GF-D8 (cell line): ENCODE measurements around the gene TLR4.

ENCODE experiments used
- DNase-seq: peaks from one replicate; lab custom pipeline; 2025; lab: John Stamatoyannopoulos, UW

The TLR4 gene

DNA sequence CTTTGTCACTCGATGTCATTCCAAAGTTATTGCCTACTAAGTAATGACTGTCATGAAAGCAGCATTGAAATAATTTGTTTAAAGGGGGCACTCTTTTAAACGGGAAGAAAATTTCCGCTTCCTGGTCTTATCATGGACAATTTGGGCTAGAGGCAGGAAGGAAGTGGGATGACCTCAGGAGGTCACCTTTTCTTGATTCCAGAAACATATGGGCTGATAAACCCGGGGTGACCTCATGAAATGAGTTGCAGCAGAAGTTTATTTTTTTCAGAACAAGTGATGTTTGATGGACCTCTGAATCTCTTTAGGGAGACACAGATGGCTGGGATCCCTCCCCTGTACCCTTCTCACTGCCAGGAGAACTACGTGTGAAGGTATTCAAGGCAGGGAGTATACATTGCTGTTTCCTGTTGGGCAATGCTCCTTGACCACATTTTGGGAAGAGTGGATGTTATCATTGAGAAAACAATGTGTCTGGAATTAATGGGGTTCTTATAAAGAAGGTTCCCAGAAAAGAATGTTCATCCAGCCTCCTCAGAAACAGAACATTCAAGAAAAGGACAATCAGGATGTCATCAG is 11.3 kb downstream of the TLR4 start:
- DNase-seq = no peak

DNA sequence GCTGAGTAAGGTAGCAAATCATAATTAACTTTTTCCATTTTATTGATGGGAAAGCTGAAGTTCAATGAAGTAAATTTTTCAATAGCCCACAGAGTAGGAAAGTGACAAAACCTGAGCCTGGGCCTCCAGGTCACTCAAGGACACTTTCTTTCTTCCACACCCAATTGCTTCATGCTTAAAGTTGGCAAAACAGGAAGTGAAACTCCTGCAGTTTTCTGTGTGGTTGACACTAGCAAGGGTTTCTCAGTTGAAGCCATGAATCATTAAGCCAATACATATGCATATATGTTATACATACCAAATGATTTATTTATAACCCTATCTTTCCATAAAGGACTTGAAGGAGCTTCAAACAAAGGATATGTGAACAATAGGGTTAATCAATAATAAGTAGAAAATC is 13.9 kb downstream of the TLR4 start:
- DNase-seq = peak; percentile 57

DNA sequence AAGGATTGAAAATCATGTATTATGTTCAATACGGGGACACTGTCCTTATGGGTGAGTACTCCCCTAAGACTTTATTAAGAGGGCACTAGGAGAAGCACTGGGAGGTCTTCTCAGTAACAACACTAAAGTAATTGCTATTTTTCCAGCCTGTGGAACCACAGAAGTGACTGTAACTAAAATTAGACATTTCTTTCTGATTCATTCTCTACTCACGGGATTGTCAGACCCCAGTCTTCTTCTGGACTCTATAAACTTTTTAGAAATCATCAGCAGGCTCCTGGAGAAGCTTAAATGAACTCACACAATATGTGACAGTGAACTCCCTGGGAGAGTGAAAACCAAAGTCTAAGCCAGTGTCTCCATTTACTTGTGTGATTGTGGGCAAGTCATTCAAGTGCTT is 14.5 kb downstream of the TLR4 start:
- DNase-seq = no peak

DNA sequence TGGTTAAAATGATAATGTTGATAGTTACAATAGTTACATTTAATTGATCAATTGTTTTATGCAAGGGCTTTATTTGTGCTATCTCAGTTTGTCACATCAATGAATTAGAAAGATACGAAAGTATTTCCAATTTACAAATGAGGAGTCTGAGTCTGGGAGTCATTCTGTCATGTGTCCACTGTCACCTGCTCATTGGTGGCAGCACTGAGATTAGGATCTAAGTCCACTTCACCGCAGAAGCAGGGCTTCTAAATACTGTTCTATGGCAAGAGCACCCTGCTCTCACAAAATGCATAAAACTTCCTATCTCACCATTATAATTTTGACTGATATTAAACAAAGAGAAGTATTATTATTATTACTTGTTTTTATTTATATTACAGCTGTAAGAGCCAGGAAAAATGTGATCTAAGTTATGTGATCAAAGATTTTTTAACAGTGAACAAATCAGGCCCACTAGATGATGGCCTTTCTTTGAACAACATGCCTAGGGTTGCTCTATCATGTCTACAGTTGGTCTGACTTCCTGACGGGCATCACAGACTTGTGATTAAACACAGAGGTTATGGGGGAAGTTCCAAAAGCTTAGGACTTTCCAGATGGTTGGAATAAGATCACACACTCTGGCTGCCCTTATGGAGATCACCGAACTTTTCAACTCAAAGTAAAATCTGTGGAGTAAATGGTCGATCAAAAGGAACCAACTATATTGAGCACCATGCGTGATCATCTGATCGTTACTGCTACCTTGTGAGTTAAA is 15.1 kb downstream of the TLR4 start:
- no peak for DNase-seq

DNA sequence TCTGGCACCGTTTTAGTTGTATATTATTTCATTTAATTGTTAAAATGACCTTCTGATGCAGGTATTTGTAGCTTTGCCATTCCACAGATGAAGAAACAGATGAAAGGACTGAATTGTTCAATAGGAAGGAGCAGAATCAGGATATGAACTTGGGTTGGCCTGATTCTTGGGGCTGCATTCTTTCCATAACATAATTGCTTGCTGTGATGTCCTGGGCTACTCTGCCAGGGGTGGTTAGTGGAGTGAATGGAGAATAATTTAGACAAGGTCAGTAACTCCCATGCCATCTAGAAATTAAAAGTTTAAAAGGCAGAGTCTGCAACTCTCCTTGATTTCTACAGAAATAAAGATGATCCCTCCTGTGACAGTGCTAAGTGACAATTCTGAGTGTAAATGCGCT is 15.9 kb downstream of the TLR4 start:
- no peak for DNase-seq

DNA sequence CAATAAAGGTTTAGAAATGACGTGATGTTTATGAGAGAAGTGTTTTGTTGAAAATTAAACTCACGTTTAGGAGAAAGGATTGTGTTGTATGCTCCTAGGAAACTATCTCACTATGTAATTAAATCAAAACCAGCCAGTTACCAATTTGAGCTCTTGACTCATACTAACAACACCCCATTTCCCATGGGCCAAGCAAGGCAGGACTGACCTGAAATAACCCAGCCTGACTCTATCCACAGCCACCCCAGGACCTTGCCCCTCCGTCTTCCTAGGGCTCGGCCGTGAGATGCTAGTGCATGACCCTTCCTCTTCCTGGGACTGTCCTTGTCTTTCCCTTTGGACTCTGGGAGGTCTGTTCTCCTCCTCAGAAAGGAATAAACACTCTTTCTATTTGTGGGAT is 16.4 kb downstream of the TLR4 start:
- DNase-seq = no peak

DNA sequence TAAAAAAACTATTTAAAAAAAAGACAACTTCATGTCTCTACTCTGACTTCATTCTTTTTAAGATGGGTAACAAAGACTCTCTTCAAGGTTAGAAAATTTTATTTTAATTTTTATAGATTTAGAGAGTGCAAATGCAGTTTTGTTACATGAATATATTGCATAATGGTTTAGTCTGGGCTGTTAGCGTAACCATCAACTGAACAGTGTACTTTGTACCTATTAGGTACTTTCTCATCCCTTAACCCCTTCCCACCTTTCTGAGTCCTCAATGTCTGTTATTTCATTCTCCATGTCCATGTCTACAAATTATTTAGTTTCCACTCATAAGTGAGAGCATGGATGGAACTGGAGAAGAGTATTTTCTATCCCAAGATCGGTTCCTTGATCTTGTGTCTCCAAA is 16.8 kb downstream of the TLR4 start:
- no peak for DNase-seq

DNA sequence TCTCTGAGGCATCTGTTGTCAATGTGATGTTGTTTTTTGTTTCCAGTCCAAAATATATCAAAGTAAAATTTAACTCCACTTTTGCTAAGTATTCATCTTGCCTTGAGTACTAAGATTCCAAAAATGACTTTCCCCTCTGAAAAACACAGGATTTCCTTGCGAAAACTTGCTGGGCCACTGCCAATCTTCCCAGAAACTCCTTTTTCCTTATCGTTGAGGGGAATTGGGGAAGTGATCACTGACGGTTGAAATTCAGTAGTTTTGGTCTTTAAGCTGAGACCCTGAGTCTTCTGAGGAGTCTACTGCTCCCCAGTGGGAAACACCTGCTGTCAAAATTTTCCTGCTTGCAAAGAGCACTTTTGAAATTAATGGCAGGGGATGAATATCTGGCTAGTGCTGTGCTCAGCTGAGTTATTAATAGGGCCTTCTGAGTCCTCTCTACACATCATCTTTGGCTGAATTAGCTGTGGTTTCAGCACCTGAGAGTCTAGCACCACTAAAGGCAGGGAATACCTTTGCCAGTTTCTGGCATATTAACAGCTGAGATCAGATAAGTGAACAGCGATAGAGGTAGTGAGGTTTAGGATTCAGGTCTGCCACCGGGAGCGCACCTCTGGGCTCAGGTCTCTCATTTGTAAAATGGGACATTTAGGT is 18.0 kb downstream of the TLR4 start:
- DNase-seq = no peak

DNA sequence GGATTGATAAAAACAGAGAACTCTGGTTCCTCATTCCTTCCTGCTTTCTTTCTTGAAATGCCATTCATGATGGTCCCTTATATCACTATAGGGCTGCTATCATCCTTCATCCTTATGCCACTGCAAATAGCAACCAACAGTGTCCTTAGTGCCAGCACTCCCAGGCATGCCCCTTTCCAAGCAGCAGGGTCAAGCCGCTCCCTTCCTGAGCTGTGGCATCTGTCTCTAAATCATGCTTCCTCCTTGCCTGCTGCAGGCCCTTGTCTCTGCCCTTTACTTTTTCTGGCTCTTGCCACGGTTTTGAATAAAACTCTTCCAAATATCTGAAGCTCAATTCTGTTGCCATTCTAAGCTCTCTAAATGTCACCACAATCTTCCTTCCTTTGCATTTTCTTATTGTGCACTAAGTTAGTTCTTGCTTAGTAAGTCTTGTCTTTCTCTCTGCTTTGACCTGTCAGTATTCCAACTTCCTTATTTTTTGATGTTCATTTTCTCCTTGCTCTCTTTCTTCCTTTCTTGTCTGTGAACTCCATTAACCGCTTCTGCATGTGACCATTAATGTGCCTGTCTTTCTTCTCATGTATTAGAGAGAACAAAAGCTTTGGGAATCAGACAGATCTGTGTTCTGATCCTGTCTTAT is 19.9 kb downstream of the TLR4 start:
- peak; percentile 36 for DNase-seq

DNA sequence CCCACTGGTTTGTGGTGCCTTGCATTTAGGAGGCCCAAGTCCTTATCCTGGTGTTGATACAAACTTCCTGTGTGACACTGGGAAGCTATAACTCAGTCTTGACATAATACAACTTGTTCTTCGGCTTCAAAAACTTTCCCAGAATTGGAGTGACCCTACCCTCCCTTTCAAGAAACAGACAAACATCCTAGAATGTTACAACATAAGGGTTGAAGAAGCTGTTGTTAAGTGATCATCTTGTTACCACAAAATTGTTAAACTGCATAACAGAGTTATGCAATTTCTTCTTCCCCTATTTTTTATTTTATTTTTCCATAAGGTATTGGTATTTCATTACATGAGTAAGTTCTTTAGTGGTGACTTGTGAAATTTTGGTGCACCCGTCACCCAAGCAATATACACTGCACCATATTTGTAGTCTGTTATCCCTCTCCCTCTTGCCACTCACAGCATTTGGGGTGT is 21.3 kb downstream of the TLR4 start:
- peak; percentile 88 for DNase-seq

DNA sequence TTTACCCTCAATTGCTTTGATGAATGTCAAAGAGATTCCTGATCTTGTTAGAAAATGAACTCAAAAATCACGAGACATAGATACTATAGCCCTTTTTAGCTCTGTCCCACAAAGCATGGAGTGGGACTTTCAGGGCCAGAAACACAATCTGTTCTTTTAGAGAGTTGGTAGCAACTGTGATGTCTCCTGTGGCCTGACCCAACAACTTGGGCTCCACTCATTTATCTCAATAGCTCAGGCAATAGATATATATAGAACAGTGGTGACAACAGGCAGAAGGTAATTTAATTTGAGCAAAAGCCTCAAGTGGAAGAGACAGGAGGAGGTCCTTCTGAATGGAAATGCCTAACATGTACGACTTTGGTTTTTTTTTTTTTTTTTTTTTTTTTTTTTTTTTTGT is 25.2 kb downstream of the TLR4 start:
- DNase-seq = no peak

DNA sequence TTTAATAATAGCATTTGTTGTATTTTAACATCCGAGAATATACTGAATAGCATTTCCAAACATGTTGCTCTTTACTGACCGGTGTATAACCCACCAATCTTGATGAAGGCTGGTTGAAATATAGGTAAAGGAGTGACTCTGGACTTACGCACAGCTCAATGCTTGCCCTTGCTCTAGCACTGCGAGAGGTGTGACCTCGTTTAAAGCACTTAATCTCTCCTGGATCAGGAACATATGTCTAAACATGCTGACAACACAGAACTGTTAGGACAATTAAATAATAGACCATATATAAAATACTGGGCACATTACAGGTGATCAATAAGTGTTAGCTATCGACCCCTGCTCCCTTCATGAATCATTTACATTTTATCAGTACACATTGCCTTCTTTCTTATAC is 28.3 kb downstream of the TLR4 start:
- DNase-seq = no peak

DNA sequence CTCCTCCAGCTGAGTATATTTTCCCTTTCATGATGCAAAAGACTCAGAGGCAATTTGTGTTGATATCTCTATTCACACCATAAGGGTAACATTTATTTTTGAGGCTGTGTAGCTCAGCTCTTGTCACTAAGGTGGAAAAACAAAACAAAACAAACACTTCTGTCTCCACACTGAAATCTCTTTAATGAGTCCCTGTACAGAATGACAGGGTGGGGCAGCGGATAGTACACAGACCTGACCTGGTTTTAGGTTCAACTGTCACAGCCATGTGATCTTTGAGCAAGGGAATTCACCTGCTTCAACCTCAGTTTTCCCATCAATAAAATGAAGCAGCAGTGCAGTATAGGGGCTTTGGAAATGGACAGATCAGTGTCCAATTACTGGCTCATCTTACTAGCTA is 29.3 kb downstream of the TLR4 start:
- DNase-seq = no peak

DNA sequence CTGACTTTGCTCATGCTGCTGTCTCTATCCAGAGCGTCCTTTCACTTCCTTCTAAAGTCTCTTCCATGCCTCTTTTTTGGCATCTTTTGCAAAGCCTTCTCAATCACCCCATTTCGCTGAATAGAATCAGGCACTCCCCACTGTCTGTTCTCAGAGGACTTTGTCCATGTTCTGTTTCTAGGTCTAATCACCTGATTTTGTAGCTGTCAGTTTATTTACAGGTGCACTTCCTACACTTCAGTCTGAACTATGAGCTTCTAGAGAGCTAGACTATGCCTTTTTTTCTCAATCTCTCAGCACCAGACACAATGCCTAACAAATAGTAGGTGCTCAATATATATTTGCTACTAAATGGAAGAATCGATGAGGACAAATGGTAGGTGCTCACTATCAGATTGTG is 29.9 kb downstream of the TLR4 start:
- no peak for DNase-seq

DNA sequence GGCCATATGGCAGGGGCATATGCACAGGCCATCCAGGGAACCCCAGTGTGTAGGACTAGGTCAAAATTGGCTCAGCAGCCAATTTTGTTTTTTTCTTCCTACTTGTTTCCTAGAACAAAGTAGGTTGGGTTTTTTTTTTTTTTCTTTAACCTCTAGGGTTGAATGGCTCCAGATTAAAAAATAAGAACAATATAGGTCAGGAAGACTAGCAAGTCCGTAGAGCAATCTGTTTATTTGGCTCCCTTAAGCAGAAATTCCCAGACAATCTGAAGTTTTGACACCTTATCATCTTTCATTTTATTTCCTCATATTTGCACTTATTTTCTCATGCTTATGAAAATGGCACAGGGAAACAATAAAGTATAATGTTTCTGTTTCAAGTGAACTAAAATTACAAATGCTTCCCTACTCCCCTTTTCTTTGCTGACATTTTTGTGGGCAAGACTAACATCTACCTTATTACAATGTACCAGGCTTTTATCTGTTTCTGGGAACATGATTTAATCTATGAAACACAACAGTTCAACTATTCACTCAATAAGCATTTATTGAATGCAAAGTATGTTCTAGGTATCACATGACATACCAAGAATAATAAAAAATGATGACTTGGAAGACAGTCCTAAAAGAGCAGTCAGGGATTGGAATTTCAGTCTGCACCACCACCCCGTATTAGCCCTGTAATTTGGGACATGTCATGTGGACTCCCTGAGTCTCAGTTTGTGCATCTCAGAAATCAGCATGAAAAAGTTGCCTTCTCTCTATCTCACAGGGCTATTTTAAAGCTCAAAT is 30.5 kb downstream of the TLR4 start:
- DNase-seq = no peak

DNA sequence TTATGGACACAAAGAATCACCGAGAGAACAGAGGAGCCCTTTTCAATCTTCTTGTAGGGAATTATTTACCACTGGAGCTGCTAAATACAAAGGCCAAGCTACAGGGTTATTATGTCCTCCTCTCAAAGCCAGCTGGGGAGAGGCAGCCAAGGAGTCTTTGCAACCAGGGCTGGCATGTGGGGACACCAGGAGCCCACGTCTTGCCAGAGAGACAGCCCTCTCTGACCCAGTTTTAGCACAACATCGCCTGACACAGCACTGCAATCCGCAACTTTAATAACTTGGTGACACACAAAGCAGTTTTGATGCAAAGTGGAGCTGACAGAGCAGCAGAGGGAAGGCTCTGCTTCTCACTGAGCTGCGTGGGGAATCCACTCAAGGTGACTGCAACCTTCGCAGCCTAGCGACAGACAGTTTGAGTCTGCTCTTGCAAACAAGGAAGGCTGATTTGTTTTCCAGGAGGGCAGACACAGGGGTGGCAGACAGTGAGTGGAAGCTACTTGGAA is 33.6 kb downstream of the TLR4 start:
- no peak for DNase-seq

DNA sequence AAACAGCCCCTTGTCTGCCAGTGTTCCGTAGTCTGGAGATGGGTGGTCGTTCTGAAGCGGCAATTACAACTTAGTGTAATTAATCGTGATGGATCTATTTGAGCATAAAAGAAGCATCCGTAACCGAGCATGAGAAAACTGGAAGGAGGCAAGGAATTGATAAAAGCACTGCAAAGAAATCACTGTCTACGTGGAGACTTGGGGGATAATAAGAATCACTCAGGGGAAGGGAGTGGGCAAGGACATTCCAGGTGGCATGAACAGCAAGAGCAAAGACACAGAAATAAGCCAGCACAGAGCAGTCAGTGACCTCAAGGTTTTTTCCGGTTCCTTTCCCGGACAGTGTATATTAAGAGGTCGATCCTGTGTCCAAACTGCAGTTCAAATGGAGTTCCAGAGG is 35.0 kb downstream of the TLR4 start:
- DNase-seq = no peak

DNA sequence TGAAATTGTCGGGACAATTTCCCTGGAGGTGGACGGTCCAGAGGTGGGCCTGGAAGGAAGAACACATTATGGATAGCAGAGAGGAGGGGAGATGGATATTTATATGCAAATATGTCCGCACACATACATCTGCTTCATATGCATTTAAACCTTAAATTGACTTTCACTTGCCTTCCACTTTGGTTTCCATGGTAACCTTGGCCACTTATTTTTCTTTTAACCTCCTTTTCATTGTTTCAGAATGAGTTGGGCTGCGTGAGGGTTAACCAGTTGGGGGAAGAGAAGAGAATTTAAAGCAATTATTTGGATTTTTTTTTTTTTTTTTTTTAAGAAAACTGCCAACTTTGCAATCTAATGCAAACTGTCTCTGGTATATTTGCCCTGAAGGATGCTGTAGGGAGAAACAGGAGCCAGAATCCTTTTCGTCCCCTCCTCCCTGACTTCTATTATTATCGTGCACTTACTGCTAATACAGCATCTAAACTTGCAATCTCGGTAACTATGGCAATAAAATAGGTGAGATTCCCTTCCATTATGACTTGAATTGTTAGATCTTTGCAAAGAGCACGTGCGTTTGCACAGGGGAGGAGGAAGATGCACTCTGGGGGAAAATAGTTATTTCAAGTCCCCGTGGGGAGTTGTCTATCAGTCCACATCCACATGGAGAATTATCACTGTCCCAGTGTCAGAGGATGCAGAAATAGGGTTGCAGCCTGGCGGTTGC is 35.6 kb downstream of the TLR4 start:
- no peak for DNase-seq

DNA sequence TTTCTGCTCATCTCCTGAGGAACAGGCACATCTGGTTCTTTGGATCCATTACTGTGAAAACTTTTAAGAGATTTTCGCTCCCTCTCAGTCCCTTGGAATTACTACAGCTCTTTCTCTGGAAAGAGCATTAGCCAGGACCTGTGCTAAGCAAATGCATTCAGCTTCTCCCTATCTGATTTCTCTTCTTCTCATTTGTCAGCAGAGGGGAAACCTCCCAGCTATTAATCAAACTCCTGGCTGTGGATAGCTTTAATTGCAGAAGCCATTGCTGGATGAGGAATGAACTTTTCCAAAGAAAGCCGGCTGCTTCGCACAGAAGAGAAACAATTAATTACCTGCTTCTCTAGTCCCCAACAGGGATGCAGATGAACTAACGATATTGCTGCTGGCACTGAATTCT is 37.9 kb downstream of the TLR4 start:
- DNase-seq = no peak

DNA sequence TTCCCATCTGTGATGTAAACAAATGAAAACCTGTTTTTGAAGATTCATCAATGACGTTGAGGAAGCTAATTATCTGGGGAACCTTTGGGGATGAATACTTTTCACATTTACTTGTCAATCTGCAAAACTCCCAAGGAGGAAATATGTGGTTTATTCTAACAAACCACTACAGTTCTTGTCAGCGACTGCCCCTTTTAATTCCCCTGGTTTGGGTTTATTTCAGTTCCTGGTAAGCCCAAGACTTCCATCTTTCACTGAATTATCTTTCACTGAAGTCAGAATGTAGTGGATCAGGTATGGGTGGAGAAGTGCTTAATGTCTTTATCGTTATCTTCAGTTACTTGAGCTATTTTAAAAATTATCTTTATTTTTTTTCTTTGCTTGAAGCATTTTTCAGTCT is 40.2 kb downstream of the TLR4 start:
- DNase-seq = no peak

DNA sequence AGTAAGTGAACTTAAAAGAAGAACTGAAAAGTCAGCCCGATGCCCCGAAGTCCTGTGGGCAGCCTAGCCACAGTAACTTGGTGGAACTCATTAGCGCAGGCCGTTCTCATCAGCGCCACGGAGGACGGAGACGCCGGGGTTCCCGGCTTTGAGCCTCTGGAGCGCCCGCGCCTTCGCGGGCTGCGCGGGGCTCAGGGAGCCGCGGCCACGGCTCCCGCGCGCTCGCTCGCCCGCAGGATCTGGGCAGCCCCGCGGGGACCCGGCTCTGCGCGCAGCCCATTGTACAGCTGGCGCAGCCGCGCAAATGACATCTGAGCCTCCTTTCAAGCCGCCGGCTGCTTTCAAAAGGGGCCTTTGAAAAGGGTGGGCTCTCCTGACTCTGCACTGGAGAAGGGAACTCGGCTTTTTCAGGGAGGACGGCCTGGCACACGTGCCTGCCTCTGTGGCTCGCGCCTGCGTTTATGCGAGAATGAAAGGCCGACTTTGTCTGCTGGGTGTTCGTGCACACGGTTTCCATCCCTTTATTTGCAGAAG is 40.7 kb downstream of the TLR4 start:
- no peak for DNase-seq
